HG03108 (cell line): ENCODE data around the gene DCUN1D2.
"Not testable (repeated sequence)": the region's sequence is repeated elsewhere in the genome, so short reads cannot be mapped to it uniquely, and the experiment has no call there.

Experiments used
- ATAC-seq: cut with Tn5 transposase; IDR thresholded peaks from one replicate; pipeline ENCODE4 v1.9.1; 2021; ENCODE audit warnings: moderate library complexity; ENCODE audit not compliant: unreplicated experiment

DCUN1D2 gene

DNA sequence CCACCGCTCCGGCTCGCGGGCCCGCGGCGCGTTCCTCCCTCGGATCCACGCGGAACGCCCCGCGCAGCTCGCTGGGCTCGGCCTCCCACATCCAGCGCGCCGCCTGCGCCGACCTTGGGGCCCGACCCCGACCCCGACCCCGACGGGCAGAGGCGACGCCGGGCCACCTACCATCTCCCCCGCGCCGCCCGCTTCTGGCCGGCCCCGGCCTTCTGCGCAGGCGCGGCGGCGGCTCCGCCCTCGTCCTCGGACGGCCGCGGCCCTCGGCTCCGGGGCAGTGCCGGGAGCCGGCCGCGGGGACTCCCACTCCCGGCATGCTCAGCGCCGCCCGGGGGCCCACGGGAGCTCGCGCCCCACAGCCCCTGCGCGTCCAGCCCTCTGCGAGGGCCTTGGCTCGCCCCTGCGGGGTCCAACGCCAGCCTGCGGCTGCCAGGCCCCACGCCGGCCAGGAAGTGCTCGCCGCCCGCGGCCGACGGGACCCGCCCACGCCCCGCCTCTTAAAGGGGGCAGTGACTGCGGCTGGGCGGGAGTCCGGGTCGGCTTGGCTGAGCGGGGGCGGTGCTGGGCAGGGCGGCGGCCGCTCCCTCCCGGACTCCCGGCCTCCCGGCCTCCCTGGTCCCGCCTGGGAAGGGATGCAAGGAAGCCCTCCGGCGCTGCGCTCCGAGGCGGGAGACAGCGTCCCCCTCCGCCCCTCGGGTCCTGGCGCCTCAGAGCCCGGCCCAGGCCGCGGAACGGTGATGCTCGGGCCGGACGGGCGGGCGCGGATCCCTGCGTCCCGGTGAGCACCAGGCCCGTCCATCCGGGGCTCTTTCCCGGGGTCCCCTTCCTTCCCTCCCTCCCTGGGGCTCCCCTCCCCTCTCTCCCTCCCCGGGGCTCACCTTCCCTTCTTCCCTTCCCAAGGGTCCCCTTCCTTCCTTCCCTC lies at the start of gene DCUN1D2:
TSS of gene DCUN1D2 (minus strand) at position 216 of the 922 bp plus-strand sequence. CDS start at position 174, 42 bp downstream.
- ATAC-seq, result peak; percentile 81

- ATAC-seq, result no peak
Observed at GRCh38 chr13:113539822-113540221, 49.3 kb upstream of the DCUN1D2 start.

DNA sequence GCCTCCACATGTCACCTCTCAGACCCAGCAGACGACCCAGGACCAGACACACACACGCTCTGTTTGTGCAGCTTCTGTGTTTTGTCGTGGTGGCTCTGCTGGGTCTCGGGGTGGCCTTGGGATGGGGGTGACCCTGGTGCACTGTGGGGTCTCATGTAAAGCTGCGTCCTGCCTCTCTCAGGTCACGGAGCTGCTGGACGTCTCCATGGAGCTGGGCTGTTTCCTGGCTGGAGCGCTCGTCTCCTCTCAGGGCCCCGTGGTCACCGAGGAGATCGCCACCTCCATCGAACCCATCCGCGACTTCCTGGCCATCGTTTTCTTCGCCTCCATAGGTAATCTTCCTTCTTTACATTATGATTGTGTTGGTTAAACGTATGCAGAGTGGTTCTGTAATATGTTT lies 48.7 kb upstream of the DCUN1D2 start:
- ATAC-seq, result no peak

DNA sequence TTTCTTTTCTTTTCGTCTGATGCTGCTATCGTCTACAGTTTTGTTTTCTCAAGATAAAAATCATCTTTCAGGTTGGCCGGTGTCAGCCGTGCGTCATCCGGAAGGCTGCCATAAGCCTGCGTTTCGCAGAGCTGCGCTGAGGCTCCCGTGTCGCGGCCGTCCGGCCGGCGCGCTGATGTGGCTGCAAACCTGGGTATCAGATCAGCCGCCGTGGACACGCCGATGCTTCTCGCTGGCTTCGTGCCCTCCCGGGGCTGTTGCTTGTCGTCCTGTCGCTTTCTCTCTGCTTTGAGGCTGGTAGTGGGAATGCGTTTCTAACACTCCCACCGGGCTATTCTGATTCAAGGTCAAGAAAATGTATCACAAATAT lies 48.2 kb upstream of the DCUN1D2 start:
- no peak for ATAC-seq

GRCh38 chr13:113537909-113538688 lies 47.6 kb upstream of the DCUN1D2 start:
- ATAC-seq, result no peak

DNA sequence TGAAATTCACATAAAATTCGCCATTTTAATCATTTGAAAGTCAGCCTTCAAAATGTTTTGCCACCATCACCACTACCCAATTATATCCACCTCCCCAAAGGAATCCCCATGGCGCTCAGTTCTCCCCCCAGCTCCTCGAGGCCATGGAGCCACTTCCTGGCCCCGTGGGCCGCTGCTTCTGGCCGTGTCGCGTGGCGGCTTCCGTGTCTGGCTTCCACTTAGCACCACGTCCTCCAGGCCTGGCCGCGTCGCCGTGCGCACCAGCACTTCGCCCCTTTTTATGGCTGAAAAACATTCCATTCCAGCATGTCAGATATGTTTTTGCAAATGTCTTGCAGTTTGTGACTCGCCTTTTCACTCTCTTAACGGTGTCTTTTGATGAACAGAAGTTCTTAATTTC lies 46.7 kb upstream of the DCUN1D2 start:
- ATAC-seq, result no peak

DNA sequence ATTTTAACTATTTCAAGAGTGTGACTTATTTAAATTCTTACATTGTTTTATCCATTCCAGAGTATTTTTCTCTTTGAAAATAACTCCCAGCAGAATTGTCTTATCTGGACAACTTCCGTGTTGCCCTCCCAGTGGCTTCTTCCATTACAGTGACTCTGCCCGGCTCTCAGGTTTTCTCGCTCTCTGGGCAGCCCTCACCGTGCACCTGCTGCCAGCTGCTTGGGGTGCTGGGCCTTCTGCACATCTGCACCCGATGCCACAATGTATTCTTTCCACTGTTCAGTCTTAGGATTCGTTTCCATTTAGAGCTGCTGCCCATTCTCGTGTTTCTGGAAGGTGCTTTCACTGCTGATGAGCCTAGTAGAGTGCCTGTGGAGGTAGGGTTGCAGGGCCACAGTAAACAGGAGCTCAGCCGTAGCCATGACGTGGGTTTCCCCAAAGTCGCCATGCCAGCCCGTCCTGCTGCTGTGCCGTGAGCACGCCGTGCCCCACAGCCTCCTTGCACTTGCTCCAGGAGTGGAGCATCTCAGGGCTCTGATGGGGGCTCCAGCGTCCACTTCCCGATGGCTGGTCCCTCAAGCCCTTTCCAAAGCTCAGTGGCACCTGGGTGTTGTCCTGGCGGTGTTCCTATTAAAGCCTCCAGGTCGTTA lies 46.1 kb upstream of the DCUN1D2 start:
- no peak for ATAC-seq

DNA sequence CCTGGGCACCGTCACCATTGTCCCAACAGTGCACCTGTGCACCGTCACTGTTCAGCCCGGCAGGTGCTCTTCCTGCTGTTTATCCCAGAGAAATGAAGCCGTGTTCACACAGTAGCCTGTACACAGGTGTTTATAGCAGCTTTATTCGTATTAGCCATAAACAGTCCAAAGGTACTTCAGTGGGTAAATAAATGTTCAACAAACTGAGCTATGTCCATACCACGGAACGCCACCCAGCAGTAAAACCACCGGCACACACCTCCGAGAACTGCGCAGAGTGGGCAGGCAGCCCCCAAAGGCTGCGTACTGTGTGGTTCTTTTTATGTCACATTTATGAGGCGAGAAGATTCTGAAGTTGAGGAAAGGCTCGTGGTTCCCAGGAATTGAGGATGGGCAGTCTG lies 44.9 kb upstream of the DCUN1D2 start:
- ATAC-seq, result no peak

DNA sequence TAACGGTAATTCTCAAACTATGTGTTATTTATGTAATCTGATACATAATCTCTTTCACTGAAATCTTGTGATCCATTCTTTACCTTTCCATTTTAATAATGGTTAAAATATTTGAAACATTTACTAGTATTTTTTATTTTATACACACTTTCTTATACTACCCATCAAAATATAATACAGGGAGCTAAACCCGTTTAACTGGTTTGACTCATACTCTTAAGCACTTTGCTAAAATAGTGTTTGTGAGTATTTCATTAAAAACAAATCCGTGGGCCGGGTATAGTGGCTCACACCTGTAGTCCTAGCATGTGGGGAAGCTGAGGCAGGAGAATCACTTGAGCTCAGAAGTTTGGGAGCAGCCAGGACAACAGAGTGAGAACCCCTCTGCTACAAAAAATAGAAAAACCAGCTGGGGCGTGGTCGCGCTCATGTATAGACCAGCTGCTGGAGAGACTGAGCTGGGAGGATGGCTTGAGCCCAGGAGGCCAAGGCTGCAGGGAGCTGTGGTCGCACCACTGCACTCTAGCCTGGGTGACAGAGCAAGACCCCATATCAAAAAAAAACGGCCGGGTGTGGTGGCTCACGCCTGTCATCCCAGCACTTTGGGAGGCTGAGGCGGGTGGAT lies 43.8 kb upstream of the DCUN1D2 start:
- no peak for ATAC-seq

DNA sequence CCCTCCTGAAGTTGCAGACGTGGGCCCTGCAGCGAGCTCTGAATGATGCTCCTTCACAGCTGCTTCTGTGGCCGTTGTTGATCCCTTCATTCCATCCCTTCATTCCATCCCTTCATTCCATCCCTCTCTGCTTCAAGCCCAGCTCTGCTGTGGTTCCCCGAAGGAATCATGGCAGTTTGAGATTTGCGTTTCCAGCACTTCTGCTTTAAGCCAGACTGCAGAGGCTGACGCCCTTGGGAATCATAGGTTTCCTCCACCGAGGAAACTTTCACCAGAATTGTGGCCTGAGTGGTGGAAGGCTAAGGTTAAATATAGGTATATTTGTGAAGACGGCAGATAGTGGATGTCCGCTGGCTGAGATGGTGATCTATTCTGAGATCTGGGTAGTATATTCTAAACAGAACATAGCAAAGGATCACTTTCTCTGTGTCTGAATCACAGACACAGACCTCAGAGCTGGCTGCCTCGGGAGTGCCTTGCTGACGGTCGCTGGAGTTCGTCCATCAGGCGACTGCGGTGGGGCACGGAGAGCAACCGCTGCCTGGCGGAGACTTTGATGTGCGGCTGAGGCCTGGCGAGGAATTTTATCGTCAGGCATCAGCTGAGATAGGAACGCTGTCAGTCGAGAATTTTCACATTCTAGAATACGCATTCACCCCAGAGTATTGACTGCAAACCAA lies 42.8 kb upstream of the DCUN1D2 start:
- no peak for ATAC-seq

DNA sequence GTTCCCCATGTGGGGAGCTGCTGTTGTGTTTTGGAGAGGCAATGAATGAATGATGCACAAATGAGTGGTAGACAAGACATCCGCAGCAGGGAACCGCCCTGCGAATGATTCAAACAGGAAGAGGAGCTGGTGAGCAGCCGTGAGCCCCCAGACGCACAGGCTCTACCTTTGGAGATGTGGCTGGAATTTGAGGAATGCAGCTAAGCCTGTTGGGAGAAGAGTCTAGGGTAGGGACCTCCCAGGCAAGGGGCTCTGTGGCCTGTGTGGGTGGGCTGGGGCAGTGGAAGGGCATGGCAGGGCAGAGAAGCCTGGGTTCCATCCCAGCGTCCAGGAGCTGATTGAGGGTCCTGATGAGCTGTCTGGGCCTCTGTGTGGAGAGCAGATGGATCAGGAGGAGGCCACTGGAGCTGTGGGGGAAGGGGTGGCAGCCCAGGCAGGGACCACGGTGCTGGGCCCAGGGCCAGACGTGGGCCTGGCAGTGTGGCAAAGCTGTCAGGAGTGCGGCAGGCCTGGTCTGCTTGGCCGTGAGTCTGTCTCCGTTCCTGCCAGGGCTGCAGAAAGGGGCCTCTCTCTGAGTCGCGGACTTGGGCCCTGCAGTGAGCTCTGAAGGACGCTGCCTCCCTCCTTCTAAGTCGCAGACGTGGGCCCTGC lies 41.8 kb upstream of the DCUN1D2 start:
- ATAC-seq, result no peak

DNA sequence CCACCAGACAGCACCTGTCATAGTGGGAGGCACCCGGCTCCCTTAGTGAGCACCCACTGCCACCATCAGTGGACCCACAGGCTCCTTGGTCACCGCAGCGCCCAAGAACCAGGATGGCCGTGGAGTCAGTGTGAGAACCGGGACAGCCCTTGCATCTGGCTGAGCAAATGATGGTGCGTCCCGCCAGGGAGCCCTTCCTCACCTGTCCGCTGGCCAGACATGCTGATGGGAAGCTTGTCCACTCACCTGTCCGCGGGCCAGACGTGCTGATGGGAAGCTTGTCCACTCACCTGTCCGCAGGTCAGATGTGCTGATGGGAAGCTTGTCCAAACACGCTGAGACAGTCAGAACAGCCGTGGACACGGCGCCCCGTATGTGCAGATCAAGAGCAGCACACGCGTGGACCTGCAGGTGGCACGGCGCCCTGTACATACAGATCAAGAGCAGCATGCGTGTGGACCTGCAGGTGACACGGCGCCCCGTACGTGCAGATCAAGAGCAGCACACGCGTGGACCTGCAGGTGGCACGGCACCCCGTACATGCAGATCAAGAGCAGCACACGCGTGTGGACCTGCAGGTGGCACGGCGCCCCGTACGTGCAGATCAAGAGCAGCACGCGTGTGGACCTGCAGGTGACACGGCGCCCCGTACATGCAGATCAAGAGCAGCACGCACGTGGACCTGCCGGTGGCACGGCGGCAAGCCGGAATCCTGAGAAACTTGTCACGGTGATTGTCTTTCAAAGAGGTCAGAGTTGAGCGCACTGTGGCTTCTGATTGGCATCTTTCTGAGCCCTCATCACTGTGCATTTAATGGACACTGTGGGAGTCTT lies 40.7 kb upstream of the DCUN1D2 start:
- ATAC-seq, result no peak

DNA sequence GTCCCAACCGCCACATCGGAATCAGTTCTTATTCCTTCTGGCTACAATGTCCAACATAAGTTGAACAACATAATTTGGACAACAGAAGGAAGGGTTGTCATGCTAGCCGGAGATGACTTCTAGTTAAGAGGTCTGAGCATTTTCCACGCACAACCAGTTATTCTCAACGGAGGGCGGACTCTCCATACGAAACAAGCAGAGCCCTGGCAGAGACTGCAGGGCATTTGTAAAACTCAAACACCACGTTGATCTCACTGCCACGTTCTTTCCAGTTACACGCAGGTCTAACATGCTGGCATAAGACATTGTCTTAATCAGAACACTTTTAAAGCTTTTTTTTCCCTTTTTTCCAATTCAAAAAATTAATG lies 38.3 kb upstream of the DCUN1D2 start:
- no peak for ATAC-seq

GRCh38 chr13:113528101-113528812 lies 37.7 kb upstream of the DCUN1D2 start:
- ATAC-seq, result no peak

DNA sequence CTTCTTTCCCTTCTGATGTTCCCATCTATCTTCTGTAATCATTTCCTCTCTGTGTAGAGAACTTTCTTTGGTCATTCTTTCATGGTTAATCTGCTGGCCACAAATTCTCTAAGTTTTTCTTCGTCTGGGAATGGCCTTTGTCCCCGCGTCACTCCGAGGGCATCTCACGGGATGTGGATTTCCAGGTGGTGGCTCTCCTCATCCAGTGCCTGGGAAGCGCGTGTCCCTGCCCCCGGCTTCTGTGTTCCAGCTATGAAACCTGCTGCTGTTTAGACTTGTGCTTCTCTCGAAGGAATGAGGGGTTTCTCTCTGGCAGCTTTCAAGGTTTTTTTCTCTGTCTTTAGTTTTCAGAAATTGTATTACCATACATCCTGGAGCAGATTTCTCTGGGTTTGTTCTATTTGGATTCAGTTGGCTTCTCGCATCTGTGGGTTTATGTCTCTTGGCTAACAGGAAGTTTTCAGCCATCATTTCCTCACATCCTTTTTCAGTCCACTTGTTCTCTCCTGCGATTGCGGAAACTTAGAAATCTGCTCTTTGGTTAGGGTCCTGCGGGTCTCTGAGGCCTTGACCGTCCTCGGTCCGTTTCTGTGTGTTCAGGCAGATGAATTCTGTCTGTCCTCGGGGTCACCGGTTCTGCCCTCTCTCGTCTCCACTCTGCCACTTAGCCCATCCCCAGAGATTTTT lies 36.9 kb upstream of the DCUN1D2 start:
- no peak for ATAC-seq

DNA sequence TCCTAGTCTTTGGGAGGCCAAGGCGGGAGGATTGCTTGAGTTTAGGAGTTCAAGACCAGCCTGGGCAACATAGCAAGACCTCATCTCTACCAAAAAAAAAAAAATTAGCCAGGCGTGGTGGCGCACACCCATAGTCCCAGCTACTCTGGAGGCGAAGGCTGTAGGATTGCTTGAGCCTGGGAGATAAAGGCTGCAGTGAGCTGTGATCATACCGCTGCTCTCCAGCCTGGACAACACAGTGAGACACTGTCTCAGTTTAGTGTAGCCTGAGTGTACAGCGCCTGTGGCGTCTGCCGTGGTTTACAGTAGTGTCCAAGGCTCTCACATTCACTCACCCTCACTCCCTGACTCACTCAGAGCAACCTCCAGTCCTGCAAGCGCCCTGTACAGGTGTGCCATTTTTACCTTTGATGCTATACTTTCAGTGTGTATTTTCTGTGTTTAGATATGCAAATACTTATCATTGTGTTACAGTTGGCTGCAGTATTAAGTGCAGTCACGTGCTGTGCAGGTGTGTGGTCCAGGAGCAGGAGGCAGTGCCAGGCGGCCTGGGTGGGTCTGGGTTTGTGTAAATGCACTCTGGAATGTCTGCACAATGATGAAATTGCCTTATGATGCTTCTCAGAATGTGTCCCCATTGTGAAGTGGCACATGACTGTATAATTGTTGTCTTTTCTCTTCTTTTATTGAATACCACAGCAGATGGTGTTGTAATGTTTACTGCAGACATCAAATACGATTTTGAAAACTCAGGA lies 36.1 kb upstream of the DCUN1D2 start:
- ATAC-seq, result no peak

- not testable (repeated sequence) for ATAC-seq
Observed at GRCh38 chr13:113522438-113522837, 31.9 kb upstream of the DCUN1D2 start.
